B cell (primary cell): ENCODE results near the gene IFNA6. TPM values are rescaled to one million over a fixed set of nuclear protein-coding genes. Genes with fewer than 3 reads are reported as not detected.

Experiments
- ATAC-seq: fragments of 200-7000 bp; cut with Tn5 transposase; one replicate; pipeline ENCODE4 v1.10.0; 2021; ENCODE audit warnings: low read depth, mild to moderate bottlenecking, moderate number of reproducible peaks, moderate library complexity
- CTCF ChIA-PET: fragments of 350-600 bp; sonication (Branson Sonifier 250); formaldehyde crosslinking; loops from one replicate; lab custom pipeline; 2021; ENCODE audit warnings: antibody characterized with exemption, inconsistent platforms; lab: Charles Lee
- POLR2A ChIA-PET: fragments of 350-600 bp; sonication (Branson Sonifier 250); formaldehyde crosslinking; loops from one replicate; lab custom pipeline; 2021; ENCODE audit warnings: antibody characterized with exemption; lab: Charles Lee
- DNase-seq: peaks from one replicate; pipeline ENCODE4 v3.0.0; 2013
- H2AFZ ChIP-seq: 2 replicates; pipeline ENCODE4 v1.6.1; 2012; ENCODE audit warnings: mild to moderate bottlenecking, low read depth, low read length; ENCODE audit not compliant: insufficient read depth, poor library complexity, severe bottlenecking
- H3K27ac ChIP-seq, 2 donors: 1 replicate in 1 of 2; 2 replicates in 1 of 2; pipeline ENCODE4 v1.5.1; 2012 to 2013; ENCODE audit warnings: low read length in 2 of 2, mild to moderate bottlenecking in 2 of 2, moderate library complexity in 1 of 2
- H3K27me3 ChIP-seq, 4 experiments: fragments of 200-600 bp in 1 of 4; sonication (generic) in 1 of 4; replicated peaks in 1 of 4; 1 replicate in 2 of 4; 2 replicates in 2 of 4; pipeline versions ENCODE4 v1.6.1 to v1.7.0; 2013 to 2016; ENCODE audit warnings: low read length in 3 of 4, mild to moderate bottlenecking in 2 of 4, mixed read lengths in 1 of 4, moderate library complexity in 1 of 4; ENCODE audit not compliant: insufficient read depth in 4 of 4, control insufficient read depth in 3 of 4; ENCODE audit errors: control extremely low read depth in 1 of 4
- H3K36me3 ChIP-seq, 2 experiments: replicated peaks in 1 of 2; 1 replicate in 1 of 2; 2 replicates in 1 of 2; pipeline versions ENCODE4 v1.6.1 to v1.7.1; 2013; ENCODE audit warnings: low read length in 1 of 2; ENCODE audit not compliant: insufficient read depth in 2 of 2, control insufficient read depth in 1 of 2; ENCODE audit errors: control extremely low read depth in 1 of 2, extremely low read depth in 1 of 2
- H3K4me1 ChIP-seq, 2 donors: fragments of 200-600 bp in 1 of 2; sonication (generic) in 1 of 2; 1 replicate in 1 of 2; 2 replicates in 1 of 2; pipeline versions ENCODE4 v1.5.1 to v1.6.1; 2013 to 2017; ENCODE audit warnings: low read length in 2 of 2; ENCODE audit not compliant: control insufficient read depth in 2 of 2, insufficient read depth in 2 of 2
- H3K4me2 ChIP-seq: replicated peaks from 2 replicates; pipeline ENCODE3; 2012; ENCODE audit warnings: mild to moderate bottlenecking, low read depth, low read length; ENCODE audit not compliant: poor library complexity, severe bottlenecking
- H3K4me3 ChIP-seq, 5 experiments: fragments of 200-600 bp in 1 of 5; sonication (generic) in 1 of 5; 1 replicate in 3 of 5; 2 replicates in 2 of 5; pipeline versions ENCODE4 v1.5.1 to v1.7.0; 2011 to 2016; ENCODE audit warnings: low read length in 4 of 5, mild to moderate bottlenecking in 4 of 5, low read depth in 2 of 5, control low read depth in 1 of 5, moderate library complexity in 1 of 5; ENCODE audit not compliant: insufficient read depth in 1 of 5; ENCODE audit errors: control extremely low read depth in 1 of 5, extremely low read depth in 1 of 5
- H3K79me2 ChIP-seq: fragments of 200-600 bp; sonication (generic); one replicate; pipeline ENCODE4 v1.6.0; 2016; ENCODE audit warnings: low read length; ENCODE audit not compliant: control insufficient read depth, insufficient read depth
- H3K9ac ChIP-seq: fragments of 200-600 bp; sonication (generic); 2 replicates; pipeline ENCODE4 v1.6.1; 2017; ENCODE audit warnings: mild to moderate bottlenecking, low read length, moderate library complexity
- H3K9me3 ChIP-seq, 3 donors: one replicate each; pipeline versions ENCODE4 v1.6.1 to v1.7.1; 2013; ENCODE audit warnings: low read length in 2 of 3; ENCODE audit not compliant: control insufficient read depth in 2 of 3, insufficient read depth in 1 of 3; ENCODE audit errors: control extremely low read depth in 1 of 3
- H4K20me1 ChIP-seq: 2 replicates; pipeline ENCODE4 v1.6.0; 2012; ENCODE audit warnings: mild to moderate bottlenecking, low read length; ENCODE audit not compliant: insufficient read depth, control insufficient read depth, poor library complexity, severe bottlenecking
- H3K27ac Mint-ChIP-seq: one replicate; pipeline ENCODE4 v1.8.0; 2021; ENCODE audit warnings: mixed read lengths
- H3K27me3 Mint-ChIP-seq: one replicate; pipeline ENCODE4 v1.8.0; 2021; ENCODE audit warnings: mixed read lengths
- H3K4me1 Mint-ChIP-seq: one replicate; pipeline ENCODE4 v1.8.0; 2021; ENCODE audit warnings: mixed read lengths
- H3K4me3 Mint-ChIP-seq: one replicate; pipeline ENCODE4 v1.8.0; 2021; ENCODE audit warnings: mixed read lengths
- H3K9me3 Mint-ChIP-seq: one replicate; pipeline ENCODE4 v1.8.0; 2022; ENCODE audit warnings: mixed read lengths; ENCODE audit not compliant: insufficient read depth
- CTCF ChIP-seq: fragments of 200-600 bp; IDR thresholded peaks from one replicate; pipeline ENCODE4 v1.8.0; 2022; ENCODE audit warnings: antibody characterized with exemption, mild to moderate bottlenecking
- EZH2 ChIP-seq: IDR thresholded peaks from 2 replicates; pipeline ENCODE4 v1.6.1; 2012; ENCODE audit warnings: borderline replicate concordance, low read depth, mild to moderate bottlenecking, moderate library complexity, low read length; ENCODE audit not compliant: insufficient read depth, poor library complexity, severe bottlenecking
- WGBS: methylation state at CpG from one replicate; pipeline ENCODE4 v1.1.5; 2013; ENCODE audit warnings: missing lambda C conversion rate; ENCODE audit not compliant: insufficient coverage; 5-methylcytosine and 5-hydroxymethylcytosine counted together
- intact Hi-C: fragments of 100-400 bp; cut with micrococcal nuclease; formaldehyde crosslinking; loops from one replicate; pipeline ENCODE4 v1.10.0; 2022
- polyA plus RNA-seq: library from polyadenylated mRNA; depleted of rRNA; stranded (reverse); fragments of >200 nt; gene quantifications from 2 replicates; pipeline ENCODE4 v1.2.3, GENCODE V29; 2012
- total RNA-seq, 2 donors: library from RNA; stranded (reverse); fragments of 120-200 nt in 1 of 2; gene quantifications; 1 replicate in 1 of 2; 2 replicates in 1 of 2; pipeline versions ENCODE4 v1.2.3 to v1.2.4, GENCODE V29; 2013 to 2022

IFNA6 gene
- total and polyA plus RNA-seq, 2 donors (not counting 1 experiment from before 2014, with no cell fraction given): not detected

GRCh38 chr9:21362287-21362686 is 11.6 kb upstream of the IFNA6 start:
- Histone ChIP-seq H3K4me1 (peaks cover 8 to 9% of the 10 kb centered on the region in 2 donors), H3K9ac (no peak overlapping the region), H3K27me3 (peaks cover 0 to 8% (median 2%) of the 10 kb centered on the region in 4 experiments), H2AFZ (no peak overlapping the region), H3K36me3 (no peaks in the 10 kb centered on the region), H3K27ac (no peak overlapping the region), H4K20me1 (no peaks in the 10 kb centered on the region), H3K4me2 (no peak overlapping the region), H3K79me2 (no peaks in the 10 kb centered on the region), H3K9me3 (no peaks in the 10 kb centered on the region), H3K4me3 (no peak overlapping the region)
- ChIA-PET POLR2A (no interaction called here), CTCF (interaction anchor here (1.0 kb wide), 1 partner anchor 32 kb away, joined by 3 read pairs; no protein-coding TSS in a partner anchor)
- H3K4me3 Mint-ChIP-seq: no peak overlapping the region
- no peaks in the 10 kb centered on the region for H3K9me3 Mint-ChIP-seq
- ATAC-seq (no peak), DNase-seq (no peak)
- H3K27ac Mint-ChIP-seq: no peak overlapping the region
- intact Hi-C loops: no loop called here
- TF ChIP-seq EZH2 (no peak), CTCF (no peak)
- peaks cover 12% of the 10 kb centered on the region for H3K4me1 Mint-ChIP-seq
- H3K27me3 Mint-ChIP-seq: peaks cover 26% of the 10 kb centered on the region
- 100% methylated on average over 1 of the region's 8 CpGs for WGBS

GRCh38 chr9:21357479-21358460 is 7.1 kb upstream of the IFNA6 start:
- Histone ChIP-seq H3K27me3 (no peaks in the 10 kb centered on the region), H3K9me3 (peaks cover 0 to 4% (median 0%) of the 10 kb centered on the region in 3 donors), H3K79me2 (no peaks in the 10 kb centered on the region), H3K4me3 (peak overlapping the region in 1 of 5 experiments; percentile 8), H4K20me1 (no peaks in the 10 kb centered on the region), H3K36me3 (no peaks in the 10 kb centered on the region), H3K4me1 (peaks cover 8% of the 10 kb centered on the region in 2 donors), H3K27ac (no peak overlapping the region), H3K4me2 (peak overlapping the region; percentile 34), H3K9ac (no peak overlapping the region), H2AFZ (no peak overlapping the region)
- CTCF ChIA-PET: no interaction called here
- Mint-ChIP-seq H3K4me3 (no peak overlapping the region), H3K9me3 (peaks cover 5% of the 10 kb centered on the region), H3K4me1 (peaks cover 11% of the 10 kb centered on the region), H3K27me3 (peaks cover 12% of the 10 kb centered on the region), H3K27ac (no peak overlapping the region)
- POLR2A ChIA-PET: no interaction called here
- DNase-seq (peak; percentile 45), ATAC-seq (no peak)
- TF ChIP-seq CTCF: no peak
- no peak for TF ChIP-seq EZH2
- intact Hi-C loops: no loop called here
- WGBS: 36% methylated on average over 3 of the region's 7 CpGs
